HG03097 (cell line): ENCODE results near the gene HIVEP1.
A peak's percentile ranks its signal among the peaks of the same experiment; 100 is the strongest.

ENCODE experiments used
- ATAC-seq: cut with Tn5 transposase; IDR thresholded peaks from one replicate; pipeline ENCODE4 v1.9.1; 2021; ENCODE audit not compliant: unreplicated experiment, low FRiP score

HIVEP1 gene

DNA sequence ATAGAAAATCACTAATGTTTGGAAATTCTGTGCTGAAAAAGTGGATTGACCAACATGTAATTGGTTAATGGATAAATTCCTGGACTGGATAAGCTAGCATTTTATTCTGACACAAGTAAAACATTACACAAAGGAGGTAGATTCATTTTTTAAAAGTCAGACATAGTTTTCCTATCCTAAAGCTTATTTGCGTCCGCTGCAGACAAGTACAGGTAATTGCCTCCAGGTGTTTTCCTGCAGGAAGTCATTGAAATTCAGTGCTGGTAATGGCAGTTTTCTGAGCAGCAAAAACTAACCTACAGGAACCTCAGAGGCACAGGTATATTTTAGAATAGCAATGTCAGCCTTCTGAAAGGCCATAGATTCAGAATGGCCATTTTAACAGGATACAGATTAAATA lies 20.0 kb upstream of the HIVEP1 start:
- ATAC-seq: no peak

DNA sequence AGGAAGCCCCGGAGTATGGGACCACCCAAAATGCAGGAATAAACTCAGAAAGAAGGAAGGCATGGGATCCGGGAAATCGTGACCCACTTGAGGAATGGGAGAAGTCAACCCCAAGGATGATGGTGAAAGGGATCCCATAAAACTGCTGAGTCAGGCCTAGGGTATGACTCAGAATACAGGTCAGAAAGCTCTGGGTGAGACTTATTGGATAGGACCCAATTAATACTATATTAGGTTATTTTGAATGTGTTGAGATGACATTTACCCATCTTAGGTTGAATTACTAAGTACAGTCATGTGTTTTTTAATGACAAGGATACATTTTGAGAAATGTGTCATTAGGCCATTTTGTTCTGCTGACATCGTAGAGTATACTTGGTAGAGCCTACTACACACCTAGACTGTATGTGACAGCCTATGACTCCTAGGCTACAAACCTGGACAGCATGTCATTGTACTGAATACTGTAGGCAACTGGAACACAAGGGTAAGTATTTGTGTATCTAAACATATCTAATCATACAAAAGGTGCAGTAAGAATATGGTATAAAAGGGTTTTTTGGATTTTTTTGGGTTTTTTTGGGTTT lies 17.1 kb upstream of the HIVEP1 start:
- no peak for ATAC-seq

DNA sequence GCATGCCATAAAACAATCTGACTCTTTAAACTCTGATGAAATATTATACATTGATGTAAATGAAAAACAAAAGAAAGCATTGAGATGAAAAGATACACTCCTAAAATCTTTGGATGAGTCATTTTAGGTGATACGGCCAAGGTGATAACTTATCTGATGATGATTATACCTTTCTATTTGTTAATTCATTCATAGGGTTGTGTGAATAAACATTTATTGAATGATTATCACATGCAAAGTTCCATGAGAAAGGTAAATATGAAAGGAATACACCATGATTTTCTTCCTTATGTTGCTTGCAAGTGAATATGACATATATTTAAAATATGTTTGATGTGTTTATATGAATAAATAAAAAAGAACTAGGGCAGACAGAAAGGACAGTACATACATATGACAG lies 15.4 kb upstream of the HIVEP1 start:
- ATAC-seq: no peak

DNA sequence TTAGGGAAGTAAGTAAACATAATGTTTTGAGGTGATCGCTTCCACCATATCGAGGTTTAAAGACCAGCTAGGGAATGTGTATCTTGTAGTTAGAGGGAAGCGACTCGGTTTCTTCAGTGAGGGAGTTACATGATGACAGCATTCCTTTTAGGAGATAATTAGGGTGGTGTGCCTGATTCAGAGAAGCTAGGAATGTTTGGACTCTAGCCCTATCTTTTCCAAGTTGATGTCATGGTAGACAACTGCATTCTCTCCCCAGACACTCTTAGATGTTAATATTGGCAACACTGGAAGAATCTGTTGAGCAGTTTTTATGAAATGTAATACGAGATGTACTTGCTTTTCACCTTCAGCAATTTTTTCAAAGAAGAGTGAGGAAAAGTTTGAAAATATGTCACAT lies 12.9 kb upstream of the HIVEP1 start:
- no peak for ATAC-seq

DNA sequence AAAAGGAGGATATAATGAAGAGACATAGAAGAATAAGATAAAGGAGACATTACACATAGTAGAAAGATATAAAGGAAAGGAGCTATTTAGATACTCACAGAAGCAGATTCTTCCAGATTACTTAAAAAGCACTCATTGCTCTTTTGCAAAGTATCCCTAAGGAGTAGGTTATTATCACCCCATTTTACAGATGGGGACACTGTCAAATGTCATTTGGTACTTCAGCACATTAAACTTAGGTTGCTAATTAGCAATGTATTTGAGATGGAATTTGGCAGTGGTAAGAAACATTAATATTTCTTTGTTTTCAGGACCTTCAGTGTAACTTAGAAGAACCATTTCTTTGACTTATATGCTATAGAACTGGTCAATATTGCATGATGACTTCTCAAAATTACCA lies 11.9 kb upstream of the HIVEP1 start:
- ATAC-seq: no peak

DNA sequence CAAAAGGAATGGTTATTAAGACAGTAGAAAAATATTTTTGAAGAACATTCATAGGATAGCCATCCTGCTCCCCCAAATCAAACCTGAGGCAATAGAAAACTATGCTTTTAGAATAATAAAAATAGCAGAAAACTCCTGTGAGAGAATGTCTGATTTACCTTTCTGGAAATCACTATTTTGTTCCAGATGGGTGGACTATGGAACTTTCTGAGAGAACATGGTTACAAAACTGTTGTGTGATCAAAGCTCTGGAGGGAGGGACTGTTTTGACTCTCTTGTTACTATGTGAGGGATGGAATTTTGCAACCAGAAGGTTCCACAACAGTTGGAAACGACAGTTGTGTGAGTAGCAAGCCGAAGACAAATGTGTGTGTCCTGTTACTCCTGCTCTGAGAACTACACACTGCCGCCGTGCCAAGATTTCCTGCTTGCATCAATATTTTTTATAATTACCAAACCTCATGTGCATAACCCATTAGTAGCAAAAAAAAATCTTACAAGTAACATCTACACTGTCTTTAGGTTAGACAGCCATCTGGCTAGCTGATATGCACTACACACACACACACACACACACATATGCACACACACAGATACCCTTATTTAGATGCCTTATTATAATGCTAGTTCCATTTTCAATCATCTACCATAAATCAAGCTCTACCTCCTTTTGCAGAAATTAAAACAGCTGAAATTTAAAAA lies 11.0 kb upstream of the HIVEP1 start:
- ATAC-seq: no peak

DNA sequence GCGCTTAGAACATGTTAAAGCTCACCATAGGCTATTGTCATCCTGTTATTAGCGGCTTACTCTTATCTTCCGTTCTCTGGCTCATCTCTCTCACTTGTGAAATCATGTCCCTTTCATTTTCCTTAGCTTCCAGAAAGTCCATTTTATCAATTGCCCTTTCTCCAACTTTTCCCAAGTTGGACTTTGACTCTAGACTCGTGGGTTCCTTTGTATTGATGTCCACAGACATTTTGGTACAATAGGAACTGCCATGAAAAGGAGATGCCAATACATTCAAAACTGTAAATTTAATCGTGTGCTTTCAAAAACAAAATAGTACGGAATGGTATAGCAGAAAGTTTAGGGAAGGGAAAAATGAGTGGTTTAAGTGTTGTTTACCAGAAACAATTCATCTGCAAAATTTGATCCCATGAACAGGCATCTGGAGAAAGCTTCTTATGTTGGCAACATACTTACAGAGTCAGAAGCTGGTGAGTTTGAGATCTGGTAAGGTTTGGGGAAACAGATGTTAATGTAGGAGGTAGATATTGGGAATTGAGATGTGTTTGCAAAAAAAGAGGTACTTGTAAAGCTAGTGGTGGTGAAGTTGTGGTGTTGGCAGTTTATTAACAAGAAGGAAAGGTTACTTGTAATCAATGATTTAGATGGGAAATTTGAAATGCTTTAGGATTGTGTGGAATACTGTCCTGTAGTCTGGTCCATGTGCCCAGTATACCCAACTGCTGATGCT lies 10.2 kb upstream of the HIVEP1 start:
- no peak for ATAC-seq

DNA sequence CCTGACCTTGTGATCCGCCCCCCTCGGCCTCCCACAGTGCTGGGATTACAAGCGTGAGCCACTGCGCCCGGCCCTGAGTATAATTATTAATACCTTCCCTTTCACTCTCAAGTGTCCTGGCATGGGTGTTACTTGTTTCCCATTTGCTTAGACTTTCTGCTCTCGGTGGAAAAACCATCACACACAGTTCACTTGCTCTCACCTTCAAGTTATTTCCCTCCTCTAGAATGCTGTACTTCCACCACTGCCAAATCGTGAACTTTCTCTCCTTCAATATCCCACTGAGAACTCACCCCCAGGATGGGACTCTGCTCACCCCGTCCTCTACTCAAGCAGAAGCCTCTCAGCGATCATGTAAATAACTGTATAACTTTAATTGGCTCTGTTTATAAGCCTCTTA lies 4.6 kb upstream of the HIVEP1 start:
- ATAC-seq: no peak

DNA sequence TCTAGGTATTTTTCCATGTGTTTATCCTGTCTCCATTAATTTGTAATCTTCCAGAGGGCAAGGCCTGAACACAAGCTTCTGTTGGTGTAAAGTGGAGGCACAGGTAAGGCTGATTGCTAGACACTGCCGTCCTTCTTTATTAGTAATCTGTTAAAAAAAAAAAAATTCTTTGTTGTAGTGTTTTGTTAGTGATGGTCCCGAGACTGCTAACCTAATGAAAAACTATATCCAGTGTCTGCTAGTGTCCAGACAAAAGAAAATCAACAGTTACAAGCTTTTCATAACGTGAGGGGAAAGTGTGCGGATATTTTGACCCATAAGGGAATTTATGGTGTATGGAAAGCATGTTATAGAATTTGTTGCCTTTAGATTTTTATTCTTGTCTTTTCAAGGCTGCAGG lies 4.2 kb upstream of the HIVEP1 start:
- no peak for ATAC-seq

DNA sequence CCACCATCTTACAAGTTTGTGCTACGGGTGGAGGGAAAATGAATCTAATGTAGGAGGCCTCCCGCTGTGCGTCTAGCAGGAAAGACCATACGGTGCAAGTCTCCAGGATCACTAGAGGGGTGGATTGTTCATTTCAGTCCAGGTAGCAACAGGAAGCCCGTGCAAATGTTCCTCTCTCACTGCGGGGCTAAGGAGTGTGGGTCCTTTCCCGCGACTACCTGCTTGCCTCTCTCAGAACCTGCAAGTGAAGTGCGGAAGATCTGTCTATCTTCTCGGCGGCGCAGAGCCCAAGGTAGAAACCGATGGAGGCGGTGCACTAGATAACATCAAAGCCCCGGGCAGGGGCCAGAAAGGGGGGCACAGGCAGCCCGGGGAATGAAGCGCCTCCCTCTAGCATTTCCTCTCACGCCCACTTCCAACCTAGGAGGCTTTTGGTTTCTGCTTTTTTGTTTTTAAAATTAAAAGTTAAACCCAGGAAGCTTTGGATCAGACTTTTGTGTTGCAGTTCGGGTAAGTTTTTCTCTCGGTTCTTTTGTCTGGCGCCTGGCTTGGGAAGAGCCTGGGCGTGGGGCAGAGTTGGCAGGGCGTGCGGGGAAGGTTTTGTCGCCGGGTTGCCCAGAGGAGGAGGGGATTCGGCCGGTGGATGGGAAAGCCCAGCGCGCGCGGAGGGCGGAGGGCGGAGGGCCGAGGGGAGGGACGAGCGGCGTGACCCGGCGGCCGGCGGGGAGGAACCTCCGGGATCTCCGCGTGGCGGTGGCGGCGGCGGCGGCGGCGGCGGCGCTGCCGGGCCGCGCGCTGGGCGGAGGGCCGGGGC lies 3.5 kb upstream of the HIVEP1 start:
- peak; percentile 30 for ATAC-seq

DNA sequence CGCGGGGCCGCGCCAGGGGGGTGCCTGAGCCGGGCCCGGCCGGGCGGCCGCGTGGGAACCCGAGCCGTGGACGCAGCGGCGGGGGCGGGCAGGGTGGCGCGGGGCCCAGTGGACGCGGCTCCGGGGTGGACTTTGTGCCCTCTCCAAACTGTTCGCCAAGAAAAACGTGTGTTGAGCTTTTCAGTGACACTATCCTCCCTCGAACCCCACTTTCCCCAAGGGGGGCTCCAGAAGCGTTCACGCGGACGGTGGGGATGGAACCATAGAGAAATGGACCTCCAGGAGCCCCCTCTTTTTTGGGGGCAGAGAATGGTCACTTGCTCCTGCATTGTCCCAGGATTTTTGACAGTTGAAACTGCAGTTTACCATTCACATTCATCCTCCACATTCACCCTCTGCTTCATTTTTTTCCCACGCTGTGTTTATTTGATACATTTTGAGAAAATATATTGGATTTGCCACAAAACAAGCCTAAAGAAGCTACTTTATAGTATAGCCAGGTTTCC lies 2.9 kb upstream of the HIVEP1 start:
- ATAC-seq: no peak

DNA sequence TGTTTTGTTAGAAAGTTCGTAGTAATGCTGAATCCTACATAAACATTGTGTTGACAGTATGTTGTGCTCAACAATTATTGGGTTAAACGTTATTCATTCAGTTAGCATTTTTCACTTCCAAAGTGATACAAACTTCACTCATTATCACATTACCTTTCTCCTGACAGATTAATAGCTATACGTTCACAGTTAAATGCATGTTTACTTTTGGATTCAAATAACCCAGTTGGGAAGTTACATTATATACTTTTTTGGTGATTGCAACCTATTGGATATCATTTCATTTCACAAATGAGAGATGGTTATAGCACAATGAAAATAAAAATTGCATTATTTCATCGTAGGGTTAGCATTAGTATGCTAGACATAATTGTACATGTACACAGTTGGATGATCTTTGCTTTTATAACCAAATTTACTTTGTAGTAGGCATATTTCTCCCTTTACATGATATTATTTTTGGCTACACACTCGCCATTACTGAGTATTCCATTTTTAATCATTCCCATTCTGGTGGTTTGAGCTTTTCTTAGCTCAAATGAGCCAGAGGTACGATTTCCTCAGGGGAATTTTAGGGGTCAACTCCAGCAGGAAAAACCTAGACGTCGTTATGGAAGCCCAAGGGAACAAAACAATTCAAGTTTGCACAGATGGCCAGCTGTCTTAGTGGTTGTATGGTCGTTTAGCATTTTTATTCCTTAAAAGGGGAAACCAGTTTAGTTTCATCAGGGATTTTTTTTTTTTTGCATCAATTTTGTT lies 2.1 kb upstream of the HIVEP1 start:
- no peak for ATAC-seq

DNA sequence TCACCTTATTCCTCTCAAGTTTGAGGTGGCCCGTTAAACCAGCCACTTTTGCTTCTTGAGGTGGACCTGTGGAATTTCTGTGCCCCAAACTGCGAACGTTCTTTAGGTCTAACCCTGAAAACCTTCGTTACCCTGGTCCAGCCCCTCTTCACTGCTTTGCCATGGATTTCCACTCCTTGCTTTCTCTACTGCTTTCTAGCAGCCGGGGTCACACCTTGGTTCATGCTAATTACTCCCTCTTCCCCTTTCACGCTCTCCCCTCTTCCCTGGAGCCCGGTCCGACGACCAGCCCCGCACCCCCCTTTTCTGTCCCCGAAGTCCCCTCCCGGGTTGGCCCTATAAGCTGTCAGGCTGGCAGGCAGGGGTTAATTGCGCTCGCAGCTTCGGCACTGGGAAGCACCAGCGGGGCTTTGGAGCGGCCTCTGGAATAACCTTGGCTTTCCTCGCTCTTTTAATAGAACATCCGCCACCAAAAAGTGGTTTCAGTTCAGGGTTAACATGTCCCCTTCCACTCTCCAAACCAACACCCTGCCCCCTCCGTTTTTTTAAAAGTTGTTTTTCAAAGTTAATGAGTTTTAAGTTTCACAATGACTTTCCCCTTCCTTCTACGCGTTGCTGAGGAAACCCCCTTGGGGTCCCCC lies 1.4 kb upstream of the HIVEP1 start:
- ATAC-seq: peak; percentile 27

DNA sequence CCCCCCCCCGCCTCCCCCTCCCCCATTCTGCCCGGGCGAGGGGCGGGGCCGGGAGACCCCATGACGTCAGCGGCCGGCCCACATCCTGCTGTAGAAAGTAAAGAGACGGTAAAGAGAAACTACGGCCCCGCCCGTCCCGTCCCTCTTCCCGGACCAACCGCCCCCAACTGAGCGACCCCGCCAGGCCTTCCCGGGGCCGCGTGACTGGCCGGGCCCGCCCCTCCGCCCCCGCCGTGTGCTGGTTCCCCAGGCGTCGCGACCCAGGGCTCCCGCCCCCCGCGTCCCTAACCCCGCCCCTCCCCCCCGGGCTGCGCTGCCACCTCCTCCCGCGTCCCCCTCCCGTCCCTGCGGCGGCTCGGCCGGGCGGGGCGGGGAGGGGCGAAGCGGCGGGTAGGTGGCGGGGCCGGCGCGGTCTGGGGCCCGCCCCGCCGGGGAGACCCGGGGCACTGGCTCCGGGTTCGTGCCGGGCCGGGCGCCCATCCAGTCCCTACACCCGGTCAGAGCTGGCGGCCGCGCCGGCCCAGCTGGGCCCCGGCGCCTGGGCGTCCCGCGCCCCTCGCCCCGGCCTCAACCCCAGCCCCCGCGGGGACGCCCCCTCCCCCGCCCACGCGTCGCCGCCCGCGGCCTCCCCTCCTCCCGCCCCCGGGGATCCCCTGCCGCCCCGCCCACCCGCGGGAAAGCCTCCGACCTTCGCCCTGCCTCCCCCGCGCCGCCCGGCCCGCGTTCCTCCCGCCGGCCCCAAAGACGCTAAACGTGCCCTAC lies 655 bp upstream of the HIVEP1 start:
- ATAC-seq: peak; percentile 50

DNA sequence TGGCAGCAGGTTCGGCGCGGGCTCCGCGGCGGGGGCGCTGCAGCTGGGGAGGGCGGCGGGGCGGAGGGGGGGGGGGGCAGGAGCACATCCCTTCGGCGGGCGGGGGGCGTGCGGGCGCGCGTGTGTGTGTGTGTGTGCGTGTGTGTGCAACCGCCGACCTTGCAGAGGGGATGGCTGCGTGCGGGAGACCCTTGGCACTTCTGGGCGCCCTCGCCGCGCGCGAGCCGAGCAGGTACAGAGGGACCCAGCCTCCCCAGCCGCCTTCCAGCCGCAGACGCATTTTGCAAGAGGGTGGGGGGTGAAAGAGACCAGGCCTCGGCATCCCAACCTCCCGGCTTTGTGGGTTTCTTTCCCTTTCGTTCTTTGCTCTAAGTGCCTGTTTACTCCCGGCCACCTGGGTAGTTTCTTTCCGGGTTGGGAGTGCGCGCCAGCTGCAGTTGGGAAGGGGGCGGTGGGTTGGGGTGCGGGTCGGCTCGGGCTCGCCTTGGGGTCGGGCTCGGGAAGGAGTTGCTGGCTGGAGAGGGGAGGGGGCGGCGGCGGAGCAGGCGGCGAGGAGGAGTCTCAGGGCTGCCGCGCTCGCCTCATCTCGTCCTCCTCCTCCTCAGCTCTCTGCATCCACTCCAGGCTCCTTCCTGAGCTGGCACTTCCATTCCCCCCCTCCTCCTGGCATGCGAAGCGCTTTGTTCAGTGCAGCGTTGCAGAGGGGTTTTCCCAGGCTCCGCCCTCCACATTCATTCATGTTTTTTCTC lies 620 bp downstream of the HIVEP1 start:
- no peak for ATAC-seq

DNA sequence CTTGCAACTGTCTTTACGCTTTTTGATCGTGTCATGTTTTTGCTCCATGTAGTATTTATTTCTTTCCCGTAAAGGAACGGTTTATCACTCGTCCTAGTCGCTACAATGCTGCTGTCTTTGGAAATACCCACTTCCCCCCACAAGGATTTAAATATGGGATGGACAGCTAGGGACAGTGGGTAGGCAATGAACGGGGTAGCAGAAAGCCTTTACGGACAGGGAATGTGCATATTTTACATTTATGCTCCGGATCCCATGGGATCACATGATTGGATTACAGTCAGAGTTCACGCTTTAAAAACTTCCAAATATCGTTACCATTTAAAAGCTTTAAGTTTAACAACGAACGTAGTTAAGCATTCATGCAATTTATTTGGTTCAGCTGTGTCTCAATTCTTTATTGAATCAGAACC lies 1.2 kb downstream of the HIVEP1 start:
- no peak for ATAC-seq

DNA sequence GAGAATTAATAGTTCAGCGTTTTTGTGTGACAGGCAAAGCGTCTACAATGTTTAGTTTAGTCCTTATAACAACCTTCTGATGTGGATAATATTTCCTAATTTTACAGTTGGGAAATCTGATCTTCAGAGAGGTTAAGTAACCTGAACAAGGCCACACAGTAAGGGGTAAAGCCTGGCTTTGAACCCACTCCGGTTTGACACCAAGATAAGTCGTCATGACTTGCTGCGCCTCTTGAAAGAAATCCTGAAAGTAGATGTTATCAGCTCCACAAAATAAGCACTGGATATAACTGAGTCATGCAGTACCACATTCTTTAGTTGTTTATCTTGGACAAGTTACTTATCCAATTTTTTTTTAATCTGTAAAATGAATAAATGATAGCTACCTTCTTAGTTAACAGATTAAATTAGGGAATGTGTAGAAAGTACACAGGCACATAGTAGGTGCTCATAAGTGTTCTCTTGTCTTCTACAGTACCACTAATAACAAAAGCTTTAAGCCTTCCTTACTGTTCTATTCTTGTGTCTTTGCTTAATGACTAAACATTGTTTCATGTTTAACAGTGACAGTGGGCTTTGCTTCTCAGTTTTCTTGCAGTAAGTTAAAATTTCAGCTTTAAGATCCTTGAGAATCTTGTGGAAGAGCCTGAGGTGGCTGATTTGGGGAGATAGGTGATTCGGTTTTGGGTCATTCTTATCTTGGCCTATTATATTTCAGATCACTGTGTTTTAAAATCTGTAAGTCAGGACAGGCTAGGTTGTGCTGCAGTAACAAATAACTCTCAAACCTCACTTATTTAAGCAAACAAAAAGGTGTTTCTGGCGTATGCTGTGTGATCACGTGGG lies 2.1 kb downstream of the HIVEP1 start:
- ATAC-seq: no peak

DNA sequence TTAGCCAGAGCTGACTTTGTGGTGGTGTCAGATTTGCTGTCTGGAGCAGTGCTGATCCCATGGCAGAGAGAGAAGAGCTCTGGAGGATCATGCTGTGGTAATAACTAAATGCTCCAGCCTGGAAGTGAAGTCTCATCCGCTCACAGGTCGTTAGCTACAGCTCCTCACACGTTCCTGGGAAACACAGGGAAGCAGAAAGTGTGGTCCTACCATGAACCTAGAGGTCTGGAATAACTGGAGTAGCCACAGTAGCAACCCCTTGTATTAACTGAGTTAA lies 2.7 kb downstream of the HIVEP1 start:
- no peak for ATAC-seq
